AG10803 (cell line): ENCODE results near the gene TKT.

Source experiments
- DNase-seq: peaks from one replicate; pipeline ENCODE4 v3.0.0; 2010; ENCODE audit warnings: low read depth
- H3K4me3 ChIP-seq: 2 replicates; pipeline ENCODE4 v1.5.1; 2011; ENCODE audit warnings: mild to moderate bottlenecking, low read length, control low read depth
- CTCF ChIP-seq: conservative IDR thresholded peaks from 2 replicates; pipeline ENCODE4 v1.5.1; 2011; ENCODE audit warnings: mild to moderate bottlenecking, low read length, control low read depth, inconsistent platforms

Gene TKT

GRCh38 chr3:53260286-53260785 lies 4.5 kb upstream of the TKT start:
- no peak overlapping the region for H3K4me3 ChIP-seq
- no peak for TF ChIP-seq CTCF
- DNase-seq: no peak

- TF ChIP-seq CTCF: no peak
- H3K4me3 ChIP-seq: no peak overlapping the region
- DNase-seq: peak; percentile 51
Observed at GRCh38 chr3:53259427-53260259, 3.8 kb upstream of the TKT start.

GRCh38 chr3:53258600-53259426 lies 3.0 kb upstream of the TKT start:
- no peak for TF ChIP-seq CTCF
- DNase-seq: no peak
- no peak overlapping the region for H3K4me3 ChIP-seq

- no peak for DNase-seq
- TF ChIP-seq CTCF: no peak
- H3K4me3 ChIP-seq: no peak overlapping the region
Observed at GRCh38 chr3:53257465-53257864, 1.6 kb upstream of the TKT start.

GRCh38 chr3:53256704-53257055 lies 858 bp upstream of the TKT start:
- H3K4me3 ChIP-seq: no peak overlapping the region
- TF ChIP-seq CTCF: no peak
- no peak for DNase-seq

GRCh38 chr3:53255423-53255774 lies 423 bp downstream of the TKT start:
- TF ChIP-seq CTCF: no peak
- H3K4me3 ChIP-seq: peak overlapping the region; percentile 92
- no peak for DNase-seq
